Middle frontal gyrus (tissue), 1 donor: ENCODE measurements around the gene KRTAP12-4.
"Not testable (repeated sequence)": the region's sequence is repeated elsewhere in the genome, so short reads cannot be mapped to it uniquely, and the experiment has no call there.

Experiments
- DNase-seq: peaks from one replicate; pipeline ENCODE4 v3.0.0-alpha.2; 2015; ENCODE audit warnings: low spot score; ENCODE audit errors: extremely low spot score

The KRTAP12-4 gene

GRCh38 chr21:44654576-44655175 is at the start of gene KRTAP12-4:
KRTAP12-4 (minus strand) TSS chr21:44654659; CDS start chr21:44654614, 45 bp downstream.
- DNase-seq = no peak

GRCh38 chr21:44703731-44704635 is 49.5 kb upstream of the KRTAP12-4 start:
- DNase-seq = no peak

- DNase-seq = no peak
Measured at GRCh38 chr21:44702973-44703730, 48.7 kb upstream of the KRTAP12-4 start.

- no peak for DNase-seq
Measured at GRCh38 chr21:44702111-44702972, 47.9 kb upstream of the KRTAP12-4 start.

GRCh38 chr21:44701541-44701940 is 47.1 kb upstream of the KRTAP12-4 start:
- no peak for DNase-seq

GRCh38 chr21:44701023-44701400 is 46.6 kb upstream of the KRTAP12-4 start:
- no peak for DNase-seq

- no peak for DNase-seq
Measured at GRCh38 chr21:44700101-44701022, 45.9 kb upstream of the KRTAP12-4 start.

GRCh38 chr21:44699502-44700001 is 45.1 kb upstream of the KRTAP12-4 start:
- no peak for DNase-seq

GRCh38 chr21:44697811-44698734 is 43.6 kb upstream of the KRTAP12-4 start:
- no peak for DNase-seq

- DNase-seq = not testable (repeated sequence)
Measured at GRCh38 chr21:44697172-44697810, 42.8 kb upstream of the KRTAP12-4 start, which contains the start of gene KRTAP10-12. KRTAP10-12 (plus strand) TSS chr21:44697172; CDS start chr21:44697202, 30 bp downstream.

GRCh38 chr21:44696572-44696971 is 42.1 kb upstream of the KRTAP12-4 start:
- no peak for DNase-seq

- no peak for DNase-seq
Measured at GRCh38 chr21:44695641-44696040, 41.2 kb upstream of the KRTAP12-4 start.

GRCh38 chr21:44695184-44695583 is 40.7 kb upstream of the KRTAP12-4 start:
- DNase-seq = no peak

GRCh38 chr21:44694776-44695175 is 40.3 kb upstream of the KRTAP12-4 start:
- no peak for DNase-seq

- no peak for DNase-seq
Measured at GRCh38 chr21:44692798-44693512, 38.5 kb upstream of the KRTAP12-4 start.

GRCh38 chr21:44691686-44692085 is 37.2 kb upstream of the KRTAP12-4 start:
- DNase-seq = no peak

GRCh38 chr21:44689740-44690139 is 35.3 kb upstream of the KRTAP12-4 start:
- DNase-seq = not testable (repeated sequence)
